Muscle of leg (tissue), 11 donors: Measurements from ENCODE around the gene JOSD2. TPM values are rescaled to one million over a fixed set of nuclear protein-coding genes. Genes with fewer than 3 reads are reported as not detected.

Experiments used
- DNase-seq: peaks from one replicate; pipeline ENCODE4 v3.0.0; 2013
- H3K27ac ChIP-seq: one replicate; pipeline ENCODE4 v1.5.1; 2013; ENCODE audit warnings: mild to moderate bottlenecking, low read length, control low read depth
- H3K27me3 ChIP-seq: one replicate; pipeline ENCODE4 v1.6.1; 2013; ENCODE audit warnings: low read length; ENCODE audit not compliant: control insufficient read depth, insufficient read depth
- H3K36me3 ChIP-seq: one replicate; pipeline ENCODE4 v1.6.1; 2013; ENCODE audit warnings: low read length; ENCODE audit not compliant: control insufficient read depth, insufficient read depth
- H3K4me1 ChIP-seq: one replicate; pipeline ENCODE4 v1.6.1; 2013; ENCODE audit warnings: low read length; ENCODE audit not compliant: control insufficient read depth, insufficient read depth
- H3K4me3 ChIP-seq: one replicate; pipeline ENCODE4 v1.5.1; 2013; ENCODE audit warnings: low read length, control low read depth
- H3K9me3 ChIP-seq: replicated peaks from 2 replicates; pipeline ENCODE4 v1.6.1; 2013; ENCODE audit warnings: low read depth, low read length; ENCODE audit not compliant: control insufficient read depth
- WGBS: methylation state at CpG from one replicate; pipeline ENCODE4 v1.1.5; 2013; ENCODE audit warnings: missing lambda C conversion rate; ENCODE audit not compliant: insufficient coverage; 5-methylcytosine and 5-hydroxymethylcytosine counted together
- polyA plus RNA-seq, 8 donors: library from polyadenylated mRNA; unstranded; fragments of 120-200 nt; gene quantifications; one replicate each; pipeline versions ENCODE4 v1.2.1 to v1.2.3, GENCODE V29; 2013; ENCODE audit warnings: inconsistent platforms in 1 of 8, low replicate concordance in 1 of 8; ENCODE audit not compliant: insufficient read length in 8 of 8, insufficient read depth in 1 of 8
- total RNA-seq: library from RNA; stranded (reverse); fragments of 120-200 nt; gene quantifications from one replicate; pipeline ENCODE4 v1.2.4, GENCODE V29; 2013

JOSD2 gene
- total and polyA plus RNA-seq, 9 donors, result 16.2 to 31.6 (median 25.9) TPM

GRCh38 chr19:50515168-50515561 lies 4.2 kb upstream of the JOSD2 start:
- DNase-seq, result no peak
- Histone ChIP-seq H3K4me3 (no peak overlapping the region), H3K27me3 (peaks cover 2% of the 10 kb centered on the region), H3K27ac (no peak overlapping the region), H3K9me3 (no peaks in the 10 kb centered on the region), H3K36me3 (peaks cover 4% of the 10 kb centered on the region), H3K4me1 (peaks cover 15% of the 10 kb centered on the region)
- 56% methylated on average over 6 of the region's 11 CpGs for WGBS

GRCh38 chr19:50514346-50515167 lies 3.6 kb upstream of the JOSD2 start:
- Histone ChIP-seq H3K36me3 (peaks cover 4% of the 10 kb centered on the region), H3K27me3 (peaks cover 2% of the 10 kb centered on the region), H3K4me3 (no peak overlapping the region), H3K4me1 (peaks cover 19% of the 10 kb centered on the region), H3K27ac (no peak overlapping the region), H3K9me3 (no peaks in the 10 kb centered on the region)
- DNase-seq, result no peak
- WGBS, result 52% methylated on average over 31 of the region's 38 CpGs

- H3K4me3 ChIP-seq, result no peak within 1 kb of the TSS
- H3K36me3 ChIP-seq, result peaks cover 4% of the 10 kb centered on the region
- DNase-seq, result peak; percentile 60
- H3K4me1 ChIP-seq, result peaks cover 26% of the 10 kb centered on the region
- H3K27me3 ChIP-seq, result peaks cover under 1% of the 10 kb centered on the region
- no peaks in the 10 kb centered on the region for H3K9me3 ChIP-seq
- no peak within 1 kb of the TSS for H3K27ac ChIP-seq
- 45% methylated on average over 15 of the region's 22 CpGs for WGBS
Observed at GRCh38 chr19:50513746-50514345, 2.9 kb upstream of the JOSD2 start, which contains the start of gene ASPDH. TSS of gene ASPDH (minus strand) at chr19:50513913. CDS start at chr19:50513823, 90 bp downstream.

DNA sequence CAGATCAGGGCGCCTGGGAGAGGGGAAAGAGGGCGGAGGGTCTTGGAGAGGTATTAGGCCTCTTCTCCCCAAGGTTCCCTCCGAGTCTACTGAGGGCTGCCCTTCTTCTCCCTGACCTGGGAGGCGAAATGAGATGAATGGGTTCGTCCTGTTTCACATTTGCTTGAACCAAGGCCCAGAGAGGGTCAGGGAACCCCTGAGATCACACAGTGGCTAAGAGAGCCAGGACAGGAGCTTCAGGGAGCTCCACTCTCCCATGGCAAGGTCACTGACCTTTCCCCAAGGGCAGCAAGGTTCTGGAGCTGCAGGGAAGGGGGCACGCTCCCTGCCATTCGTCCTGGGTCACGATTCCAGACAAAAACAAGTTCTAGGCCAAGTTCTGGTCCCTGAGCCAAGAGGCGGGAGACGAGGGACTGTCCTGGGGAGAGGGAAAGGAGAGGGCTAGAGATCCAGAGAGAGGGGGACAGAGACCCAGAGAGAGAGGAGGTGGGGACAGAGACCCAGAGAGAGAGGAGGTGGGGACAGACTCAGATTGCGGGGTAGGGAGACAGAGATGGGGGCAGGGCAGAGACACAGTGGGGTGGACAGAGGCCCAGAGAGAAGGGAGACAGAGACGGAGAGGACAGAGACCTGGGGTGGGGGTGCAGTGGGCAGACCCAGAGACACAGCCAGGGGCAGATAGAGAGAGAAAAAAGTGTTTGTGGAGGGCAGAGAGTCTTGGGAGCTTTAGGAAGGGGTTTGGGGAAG lies 2.2 kb upstream of the JOSD2 start:
- Histone ChIP-seq H3K36me3 (no peaks in the 10 kb centered on the region), H3K4me1 (peaks cover 31% of the 10 kb centered on the region)
- 49% methylated on average over 8 of the region's 12 CpGs for WGBS

DNA sequence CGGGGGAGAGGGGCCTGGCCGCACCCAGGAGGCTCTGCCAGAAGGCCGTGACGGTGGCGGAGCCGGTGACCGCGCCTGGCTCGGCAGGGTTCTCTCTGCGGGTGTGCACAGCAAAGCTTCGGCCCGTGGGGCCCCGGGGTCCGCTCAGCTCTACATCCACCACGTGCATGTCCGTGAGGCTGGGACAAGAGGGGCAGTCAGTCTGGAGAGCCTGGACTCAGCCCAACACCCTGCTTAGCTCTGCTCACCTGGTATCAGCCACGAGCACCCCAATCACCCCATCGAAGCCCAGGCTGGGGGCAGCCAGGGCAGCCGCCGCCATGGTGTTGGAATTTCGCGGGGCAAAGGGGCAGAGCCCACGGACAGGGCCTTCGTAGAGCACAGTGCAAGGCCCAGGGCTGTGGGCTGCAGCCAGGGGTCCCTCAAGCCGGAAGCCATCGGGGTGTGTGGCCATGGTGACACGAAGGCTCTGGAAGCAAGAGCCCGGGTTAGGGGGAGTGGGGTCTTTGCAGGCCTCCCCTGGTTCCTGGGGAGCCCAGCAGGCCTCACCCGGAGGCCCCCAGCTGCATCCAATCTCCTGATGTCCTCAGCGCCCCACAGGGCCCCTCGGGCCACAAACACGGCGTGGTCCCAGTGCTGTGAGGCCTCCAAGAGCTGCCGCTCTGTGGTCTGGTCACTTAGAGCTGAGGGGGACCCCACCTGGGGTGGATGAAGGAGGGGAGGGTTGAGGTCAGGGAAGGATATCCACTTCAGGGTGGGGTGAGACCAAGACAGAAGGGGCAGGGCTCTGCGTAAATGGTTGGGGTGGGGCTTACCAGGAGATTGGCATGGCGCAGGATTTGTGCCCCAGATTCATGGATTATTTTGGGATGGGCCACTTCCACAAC lies 1.4 kb upstream of the JOSD2 start:
- peak overlapping the region; percentile 97 for H3K27ac ChIP-seq
- H3K9me3 ChIP-seq, result no peaks in the 10 kb centered on the region
- 84% methylated on average over 33 of the region's 36 CpGs for WGBS
- H3K4me3 ChIP-seq, result peak overlapping the region; percentile 71
- H3K4me1 ChIP-seq, result peaks cover 38% of the 10 kb centered on the region
- DNase-seq, result peak; percentile 36
- no peaks in the 10 kb centered on the region for H3K36me3 ChIP-seq
- no peaks in the 10 kb centered on the region for H3K27me3 ChIP-seq

More for the DNA sequence above, 2.2 kb upstream of the JOSD2 start:
- peak; percentile 29 for DNase-seq
- Histone ChIP-seq H3K27me3 (no peaks in the 10 kb centered on the region), H3K9me3 (no peaks in the 10 kb centered on the region), H3K4me3 (no peak overlapping the region), H3K27ac (no peak overlapping the region)

GRCh38 chr19:50510700-50511068 lies 307 bp downstream of the JOSD2 start:
- H3K4me1 ChIP-seq, result peaks cover 39% of the 10 kb centered on the region
- H3K9me3 ChIP-seq, result no peaks in the 10 kb centered on the region
- peak overlapping the region; percentile 71 for H3K4me3 ChIP-seq
- no peak for DNase-seq
- no peaks in the 10 kb centered on the region for H3K27me3 ChIP-seq
- 0% methylated on average over 10 of the region's 10 CpGs for WGBS
- H3K27ac ChIP-seq, result peak overlapping the region; percentile 97
- H3K36me3 ChIP-seq, result no peaks in the 10 kb centered on the region

DNA sequence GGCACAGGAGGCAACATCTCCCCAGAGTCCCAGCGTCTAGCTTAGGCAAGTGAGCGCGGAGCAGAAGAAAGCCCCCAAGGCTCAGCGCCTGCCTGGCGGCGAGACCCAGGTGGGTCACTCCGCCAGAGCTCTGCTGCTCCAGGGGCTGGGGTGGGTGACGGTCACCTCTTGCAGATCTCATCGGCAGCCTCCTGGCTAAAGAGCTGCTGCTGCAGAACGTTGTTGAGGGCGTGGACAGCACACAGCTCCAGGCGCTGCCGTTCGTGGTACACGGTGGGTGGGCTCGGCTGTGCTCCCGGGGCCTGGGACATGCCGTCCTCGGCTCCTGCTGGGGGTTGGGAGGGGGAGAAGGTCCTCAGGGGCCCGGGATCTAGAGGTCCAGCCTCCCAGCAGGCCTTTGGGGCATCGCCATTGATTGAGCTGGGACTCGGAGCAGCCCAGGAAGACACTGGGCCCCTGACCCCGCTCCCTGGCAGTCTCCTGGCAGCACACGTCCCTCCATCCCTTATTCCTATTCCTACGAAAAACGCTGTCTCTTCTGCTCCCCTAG lies 795 bp downstream of the JOSD2 start:
- H3K4me3 ChIP-seq, result peak overlapping the region; percentile 71
- no peaks in the 10 kb centered on the region for H3K36me3 ChIP-seq
- H3K27ac ChIP-seq, result peak overlapping the region; percentile 97
- H3K27me3 ChIP-seq, result no peaks in the 10 kb centered on the region
- DNase-seq, result peak; percentile 49
- H3K9me3 ChIP-seq, result no peaks in the 10 kb centered on the region
- 37% methylated on average over 21 of the region's 26 CpGs for WGBS
- H3K4me1 ChIP-seq, result peaks cover 40% of the 10 kb centered on the region

DNA sequence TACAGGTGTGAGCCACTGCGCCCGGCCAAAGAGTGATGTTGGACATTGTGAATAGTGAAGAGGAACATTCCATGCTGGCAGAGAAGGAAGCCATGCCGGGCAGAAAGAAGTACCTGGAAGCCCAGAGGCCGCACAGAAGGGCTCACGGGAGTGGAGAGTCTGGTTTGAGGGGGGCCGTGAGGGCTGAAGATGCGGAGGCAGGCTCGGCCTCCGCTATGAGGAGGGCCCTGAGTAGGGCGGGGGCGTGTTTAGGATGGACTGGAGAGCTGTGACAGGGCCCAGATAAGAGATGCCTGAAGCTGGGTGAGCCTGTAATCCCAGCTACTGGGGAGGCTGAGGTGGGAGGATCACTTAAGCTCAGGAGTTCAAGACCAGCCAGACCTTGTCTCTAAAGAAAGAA lies 1.6 kb downstream of the JOSD2 start:
- no peaks in the 10 kb centered on the region for H3K9me3 ChIP-seq
- DNase-seq, result no peak
- H3K27ac ChIP-seq, result no peak overlapping the region
- peaks cover 40% of the 10 kb centered on the region for H3K4me1 ChIP-seq
- WGBS, result 78% methylated on average over 11 of the region's 11 CpGs
- no peaks in the 10 kb centered on the region for H3K36me3 ChIP-seq
- H3K4me3 ChIP-seq, result no peak overlapping the region
- H3K27me3 ChIP-seq, result no peaks in the 10 kb centered on the region

GRCh38 chr19:50508843-50509190 lies 2.2 kb downstream of the JOSD2 start:
- H3K36me3 ChIP-seq, result no peaks in the 10 kb centered on the region
- H3K4me3 ChIP-seq, result no peak overlapping the region
- no peak for DNase-seq
- peaks cover 40% of the 10 kb centered on the region for H3K4me1 ChIP-seq
- WGBS, result 88% methylated on average over 2 of the region's 3 CpGs
- peak overlapping the region; percentile 80 for H3K27ac ChIP-seq
- no peaks in the 10 kb centered on the region for H3K27me3 ChIP-seq
- H3K9me3 ChIP-seq, result no peaks in the 10 kb centered on the region
